NB4 (cell line): ENCODE measurements around the gene NOS3.

Experiments used
- CTCF ChIP-seq: IDR thresholded peaks from one replicate; pipeline ENCODE4 v1.5.1; 2012; ENCODE audit warnings: low read depth, low read length
- POLR2A ChIP-seq: IDR thresholded peaks from 2 replicates; pipeline ENCODE4 v1.6.1; 2011; ENCODE audit warnings: mild to moderate bottlenecking; ENCODE audit not compliant: insufficient read length; ENCODE audit errors: extremely low read depth

DNA sequence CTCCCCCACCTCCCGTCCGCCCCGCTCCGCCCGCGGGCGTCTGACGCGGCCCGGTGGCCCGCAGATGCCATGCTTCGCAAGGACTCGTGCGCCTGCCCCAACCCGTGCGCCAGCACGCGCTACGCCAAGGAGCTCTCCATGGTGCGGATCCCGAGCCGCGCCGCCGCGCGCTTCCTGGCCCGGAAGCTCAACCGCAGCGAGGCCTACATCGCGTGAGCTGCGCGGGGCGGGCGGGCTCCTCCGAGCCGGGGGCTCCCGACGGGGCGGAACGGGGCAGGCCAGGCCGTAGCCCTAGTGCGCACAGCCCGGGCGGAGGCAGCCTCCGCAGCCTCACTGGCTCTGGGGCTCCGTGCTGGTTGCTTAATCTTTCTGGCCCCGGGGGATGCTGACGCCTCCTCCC, 60.3 kb downstream of the NOS3 start:
- TF ChIP-seq CTCF (no peak), POLR2A (no peak)
